Neural cell (in vitro differentiated cells): ENCODE data around the gene MSL2. TPM values are rescaled to one million over a fixed set of nuclear protein-coding genes. Genes with fewer than 3 reads are reported as not detected.
"Not testable (repeated sequence)": the region's sequence is repeated elsewhere in the genome, so short reads cannot be mapped to it uniquely, and the experiment has no call there.

Experiments used
- H2AFZ ChIP-seq: fragments of 200-600, 300-800 bp; sonication (generic), shearing (Covaris generic); 2 replicates; pipeline ENCODE4 v1.6.0; 2014; ENCODE audit warnings: low read depth, mild to moderate bottlenecking, antibody characterized with exemption, low read length, moderate library complexity
- H3F3A ChIP-seq: fragments of 200-600 bp; shearing (Covaris generic); 2 replicates; pipeline ENCODE4 v1.6.1; 2016; ENCODE audit warnings: mild to moderate bottlenecking, moderate library complexity, mixed read lengths, antibody characterized with exemption, low read length; ENCODE audit not compliant: insufficient read depth, poor library complexity, severe bottlenecking
- H3K27ac ChIP-seq: fragments of 200-600, 300-800 bp; sonication (generic), shearing (Covaris generic); 2 replicates; pipeline ENCODE4 v1.5.1; 2014; ENCODE audit warnings: mild to moderate bottlenecking, low read length, moderate library complexity
- H3K27me3 ChIP-seq: fragments of 300-800, 200-600 bp; sonication (generic), shearing (Covaris generic); 2 replicates; pipeline ENCODE4 v1.6.0; 2014; ENCODE audit warnings: mild to moderate bottlenecking, low read depth, low read length, moderate library complexity; ENCODE audit not compliant: insufficient read depth
- H3K36me3 ChIP-seq: fragments of 300-800, 200-600 bp; sonication (generic), shearing (Covaris generic); 2 replicates; pipeline ENCODE4 v1.5.1; 2014; ENCODE audit warnings: mild to moderate bottlenecking, antibody characterized with exemption, low read length, moderate library complexity; ENCODE audit not compliant: insufficient read depth
- H3K4me2 ChIP-seq: fragments of 300-800, 200-600 bp; sonication (generic), shearing (Covaris generic); 2 replicates; pipeline ENCODE4 v1.6.0; 2014; ENCODE audit warnings: mild to moderate bottlenecking, low read length
- H3K4me3 ChIP-seq: fragments of 300-800, 200-600 bp; sonication (generic), shearing (Covaris generic); 2 replicates; pipeline ENCODE4 v1.5.1; 2014; ENCODE audit warnings: mild to moderate bottlenecking, low read length, moderate library complexity
- H3K79me2 ChIP-seq: fragments of 200-600 bp; shearing (Covaris generic); replicated peaks from 2 replicates; pipeline ENCODE4 v1.6.0; 2014; ENCODE audit warnings: mild to moderate bottlenecking, low read length, moderate library complexity; ENCODE audit not compliant: insufficient read depth
- H3K9ac ChIP-seq: fragments of 300-800, 200-600 bp; sonication (generic), shearing (Covaris generic); 2 replicates; pipeline ENCODE4 v1.6.1; 2016; ENCODE audit warnings: mild to moderate bottlenecking, low read length, mixed read lengths
- H3K9me2 ChIP-seq: fragments of 200-600 bp; shearing (Covaris generic); 2 replicates; pipeline ENCODE4 v1.6.1; 2016; ENCODE audit warnings: mild to moderate bottlenecking, low read length, mixed read lengths; ENCODE audit not compliant: insufficient read depth
- H3K9me3 ChIP-seq: fragments of 200-600, 300-800 bp; sonication (generic), shearing (Covaris generic); 2 replicates; pipeline ENCODE4 v1.6.1; 2016; ENCODE audit warnings: mild to moderate bottlenecking, mixed run types, low read length, moderate library complexity, mixed read lengths
- H4K20me1 ChIP-seq: fragments of 200-600 bp; shearing (Covaris generic); 2 replicates; pipeline ENCODE4 v1.6.1; 2016; ENCODE audit warnings: mild to moderate bottlenecking, mixed run types; ENCODE audit not compliant: insufficient read depth
- EP300 ChIP-seq: fragments of 450-650 bp; conservative IDR thresholded peaks from 2 replicates; pipeline ENCODE4 v1.6.1; 2014; ENCODE audit warnings: antibody characterized with exemption, mild to moderate bottlenecking, moderate library complexity; ENCODE audit not compliant: poor library complexity, severe bottlenecking
- EZH2 ChIP-seq: fragments of 200-600, 300-800 bp; shearing (Covaris generic), sonication (generic); IDR thresholded peaks from 2 replicates; pipeline ENCODE4 v1.6.1; 2014; ENCODE audit warnings: antibody characterized with exemption, low read length, borderline replicate concordance, mild to moderate bottlenecking; ENCODE audit not compliant: insufficient read depth, poor library complexity, severe bottlenecking
- MXI1 ChIP-seq: fragments of 450-650 bp; conservative IDR thresholded peaks from 2 replicates; pipeline ENCODE4 v1.6.1; 2014; ENCODE audit warnings: antibody characterized with exemption, mild to moderate bottlenecking; ENCODE audit not compliant: poor library complexity, severe bottlenecking
- POLR2AphosphoS5 ChIP-seq: IDR thresholded peaks from 2 replicates; pipeline ENCODE4 v1.6.1; 2012
- RAD21 ChIP-seq: fragments of 450-650 bp; conservative IDR thresholded peaks from 2 replicates; pipeline ENCODE4 v1.6.1; 2014; ENCODE audit warnings: antibody characterized with exemption, mild to moderate bottlenecking, moderate library complexity
- SMC3 ChIP-seq: fragments of 450-650 bp; conservative IDR thresholded peaks from 2 replicates; pipeline ENCODE4 v1.6.1; 2014; ENCODE audit warnings: antibody characterized with exemption, mild to moderate bottlenecking, moderate library complexity; ENCODE audit not compliant: poor library complexity
- TAF1 ChIP-seq: IDR thresholded peaks from 2 replicates; pipeline ENCODE4 v1.6.1; 2012; ENCODE audit warnings: low read depth
- polyA plus RNA-seq: library from polyadenylated mRNA; depleted of rRNA; stranded (reverse); fragments of >200 nt; gene quantifications from 2 replicates; pipeline ENCODE4 v1.2.3, GENCODE V29; 2014
- TF ChIP-seq, protein P1 (sequence below): fragments of 450-650 bp; IDR thresholded peaks from 2 replicates; pipeline ENCODE4 v1.5.1; 2014; ENCODE audit warnings: antibody characterized with exemption, mild to moderate bottlenecking, moderate library complexity; ENCODE audit not compliant: poor library complexity, severe bottlenecking
- TF ChIP-seq, protein P2 (sequence below): IDR thresholded peaks from 2 replicates; pipeline ENCODE4 v1.6.1; 2012; ENCODE audit warnings: borderline replicate concordance

The MSL2 gene
- polyA plus RNA-seq, 1 donor from 2014 or later: 12.8 TPM

DNA sequence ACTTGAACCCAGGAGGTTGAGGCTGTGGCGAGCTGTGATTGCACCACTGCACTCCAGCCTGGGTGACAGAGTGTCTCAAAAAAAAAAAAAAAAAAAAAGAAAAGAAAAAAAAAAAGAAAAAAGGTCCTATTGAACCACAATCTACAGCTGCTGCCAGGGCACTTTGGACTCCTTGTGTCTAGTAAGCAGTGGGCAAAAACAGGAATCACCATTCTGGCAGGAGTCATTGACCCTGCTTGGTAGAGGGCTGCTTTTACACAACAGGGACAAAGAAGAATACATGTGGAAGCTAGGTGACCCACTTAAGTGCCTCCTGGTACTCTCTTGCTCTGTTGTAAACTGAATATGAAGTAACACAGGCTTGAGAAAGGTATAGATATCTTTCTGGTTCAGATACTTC, 39.4 kb upstream of the MSL2 start:
- Histone ChIP-seq H3F3A (no peaks in the 10 kb centered on the region), H3K27ac (no peak overlapping the region), H3K79me2 (no peaks in the 10 kb centered on the region), H4K20me1 (no peaks in the 10 kb centered on the region), H3K4me3 (no peak overlapping the region), H2AFZ (no peak overlapping the region), H3K27me3 (no peaks in the 10 kb centered on the region), H3K36me3 (no peaks in the 10 kb centered on the region), H3K9ac (no peak overlapping the region), H3K4me2 (no peak overlapping the region), H3K9me2 (no peaks in the 10 kb centered on the region), H3K9me3 (no peaks in the 10 kb centered on the region)
- no peak for TF ChIP-seq TAF1
- no peak for TF ChIP-seq SMC3
- TF ChIP-seq, protein P1, sequence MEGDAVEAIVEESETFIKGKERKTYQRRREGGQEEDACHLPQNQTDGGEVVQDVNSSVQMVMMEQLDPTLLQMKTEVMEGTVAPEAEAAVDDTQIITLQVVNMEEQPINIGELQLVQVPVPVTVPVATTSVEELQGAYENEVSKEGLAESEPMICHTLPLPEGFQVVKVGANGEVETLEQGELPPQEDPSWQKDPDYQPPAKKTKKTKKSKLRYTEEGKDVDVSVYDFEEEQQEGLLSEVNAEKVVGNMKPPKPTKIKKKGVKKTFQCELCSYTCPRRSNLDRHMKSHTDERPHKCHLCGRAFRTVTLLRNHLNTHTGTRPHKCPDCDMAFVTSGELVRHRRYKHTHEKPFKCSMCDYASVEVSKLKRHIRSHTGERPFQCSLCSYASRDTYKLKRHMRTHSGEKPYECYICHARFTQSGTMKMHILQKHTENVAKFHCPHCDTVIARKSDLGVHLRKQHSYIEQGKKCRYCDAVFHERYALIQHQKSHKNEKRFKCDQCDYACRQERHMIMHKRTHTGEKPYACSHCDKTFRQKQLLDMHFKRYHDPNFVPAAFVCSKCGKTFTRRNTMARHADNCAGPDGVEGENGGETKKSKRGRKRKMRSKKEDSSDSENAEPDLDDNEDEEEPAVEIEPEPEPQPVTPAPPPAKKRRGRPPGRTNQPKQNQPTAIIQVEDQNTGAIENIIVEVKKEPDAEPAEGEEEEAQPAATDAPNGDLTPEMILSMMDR: no peak
- TF ChIP-seq EZH2: no peak
- TF ChIP-seq, protein P2, sequence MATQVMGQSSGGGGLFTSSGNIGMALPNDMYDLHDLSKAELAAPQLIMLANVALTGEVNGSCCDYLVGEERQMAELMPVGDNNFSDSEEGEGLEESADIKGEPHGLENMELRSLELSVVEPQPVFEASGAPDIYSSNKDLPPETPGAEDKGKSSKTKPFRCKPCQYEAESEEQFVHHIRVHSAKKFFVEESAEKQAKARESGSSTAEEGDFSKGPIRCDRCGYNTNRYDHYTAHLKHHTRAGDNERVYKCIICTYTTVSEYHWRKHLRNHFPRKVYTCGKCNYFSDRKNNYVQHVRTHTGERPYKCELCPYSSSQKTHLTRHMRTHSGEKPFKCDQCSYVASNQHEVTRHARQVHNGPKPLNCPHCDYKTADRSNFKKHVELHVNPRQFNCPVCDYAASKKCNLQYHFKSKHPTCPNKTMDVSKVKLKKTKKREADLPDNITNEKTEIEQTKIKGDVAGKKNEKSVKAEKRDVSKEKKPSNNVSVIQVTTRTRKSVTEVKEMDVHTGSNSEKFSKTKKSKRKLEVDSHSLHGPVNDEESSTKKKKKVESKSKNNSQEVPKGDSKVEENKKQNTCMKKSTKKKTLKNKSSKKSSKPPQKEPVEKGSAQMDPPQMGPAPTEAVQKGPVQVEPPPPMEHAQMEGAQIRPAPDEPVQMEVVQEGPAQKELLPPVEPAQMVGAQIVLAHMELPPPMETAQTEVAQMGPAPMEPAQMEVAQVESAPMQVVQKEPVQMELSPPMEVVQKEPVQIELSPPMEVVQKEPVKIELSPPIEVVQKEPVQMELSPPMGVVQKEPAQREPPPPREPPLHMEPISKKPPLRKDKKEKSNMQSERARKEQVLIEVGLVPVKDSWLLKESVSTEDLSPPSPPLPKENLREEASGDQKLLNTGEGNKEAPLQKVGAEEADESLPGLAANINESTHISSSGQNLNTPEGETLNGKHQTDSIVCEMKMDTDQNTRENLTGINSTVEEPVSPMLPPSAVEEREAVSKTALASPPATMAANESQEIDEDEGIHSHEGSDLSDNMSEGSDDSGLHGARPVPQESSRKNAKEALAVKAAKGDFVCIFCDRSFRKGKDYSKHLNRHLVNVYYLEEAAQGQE: no peak
- no peak for TF ChIP-seq RAD21
- TF ChIP-seq MXI1: no peak
- no peak for TF ChIP-seq EP300
- TF ChIP-seq POLR2AphosphoS5: no peak

DNA sequence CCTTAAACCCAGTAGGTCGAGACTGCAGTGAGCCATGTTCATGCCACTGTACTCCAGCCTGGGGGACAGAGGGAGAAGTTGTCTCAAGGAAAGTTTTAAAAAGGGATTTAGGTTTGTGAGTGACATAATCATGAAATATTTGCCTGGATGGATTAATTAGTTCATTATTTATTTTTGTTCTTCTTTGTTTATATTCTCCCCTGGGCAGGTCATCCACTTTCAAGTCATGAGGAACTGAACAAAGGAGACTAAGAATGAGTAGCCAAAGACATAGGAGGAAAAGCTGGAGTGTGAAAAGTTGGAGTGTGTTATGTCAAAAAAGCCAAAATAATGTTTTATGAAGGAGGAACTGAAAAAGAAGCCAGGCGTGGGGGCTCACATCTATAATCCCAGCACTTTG, 36.3 kb upstream of the MSL2 start:
- Histone ChIP-seq H3K4me2 (no peak overlapping the region), H3K9me3 (no peaks in the 10 kb centered on the region), H4K20me1 (no peaks in the 10 kb centered on the region), H3K27ac (no peak overlapping the region), H3K79me2 (no peaks in the 10 kb centered on the region), H3K36me3 (no peaks in the 10 kb centered on the region), H3F3A (no peaks in the 10 kb centered on the region), H3K9ac (no peak overlapping the region), H3K9me2 (no peaks in the 10 kb centered on the region), H3K4me3 (no peak overlapping the region), H3K27me3 (no peaks in the 10 kb centered on the region), H2AFZ (no peak overlapping the region)
- TF ChIP-seq POLR2AphosphoS5: no peak
- no peak for TF ChIP-seq EP300
- TF ChIP-seq, protein P2: no peak
- no peak for TF ChIP-seq SMC3
- no peak for TF ChIP-seq EZH2
- TF ChIP-seq, protein P1: no peak
- TF ChIP-seq MXI1: no peak
- no peak for TF ChIP-seq TAF1
- no peak for TF ChIP-seq RAD21

DNA sequence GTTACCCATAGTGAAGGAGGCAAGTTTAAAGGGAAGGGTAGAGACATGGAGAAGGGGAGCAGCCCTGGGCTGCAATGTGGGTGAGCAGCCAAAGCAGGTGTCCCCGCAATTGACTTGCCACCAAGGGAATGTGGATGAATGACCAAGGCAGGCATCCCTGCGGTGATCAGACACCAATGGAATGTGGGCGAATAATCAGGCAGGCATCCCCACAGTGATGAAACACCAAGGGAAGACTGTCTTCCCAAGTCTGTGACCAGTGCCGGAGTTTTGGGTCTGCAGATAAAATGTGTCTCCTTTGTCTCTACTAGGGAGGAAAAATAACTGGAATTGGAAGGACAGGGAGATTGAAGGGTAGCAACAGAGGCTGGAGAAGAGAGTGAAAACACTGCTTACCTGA, 26.6 kb upstream of the MSL2 start:
- H3K9ac ChIP-seq, H3F3A ChIP-seq, H2AFZ ChIP-seq: not testable (repeated sequence)

More for the DNA sequence above, 26.6 kb upstream of the MSL2 start:
- not testable (repeated sequence) for H3K4me2 ChIP-seq, H3K9me3 ChIP-seq, H3K9me2 ChIP-seq, H4K20me1 ChIP-seq, H3K79me2 ChIP-seq, H3K36me3 ChIP-seq, H3K27ac ChIP-seq, H3K4me3 ChIP-seq, H3K27me3 ChIP-seq
